Left lung (tissue), 10 donors: ENCODE measurements around the gene SPATA20. TPM values are rescaled to one million over a fixed set of nuclear protein-coding genes. Genes with fewer than 3 reads are reported as not detected.

Experiments used
- ATAC-seq: fragments of 200-7000 bp; cut with Tn5 transposase; one replicate; pipeline ENCODE4 v1.9.1; 2020; ENCODE audit warnings: moderate library complexity
- DNase-seq, 4 donors: peaks; one replicate each; pipeline ENCODE4 v3.0.0-alpha.2; 2013 to 2020
- H3K27ac ChIP-seq, 2 donors: fragments of 200-600 bp; sonication (generic) in 1 of 2; one replicate each; pipeline versions ENCODE4 v1.5.0 to v1.8.0; 2020 to 2021
- H3K27me3 ChIP-seq, 2 donors: fragments of 200-600 bp; sonication (generic) in 1 of 2; one replicate each; pipeline versions ENCODE4 v1.5.0 to v1.8.0; 2020 to 2021
- H3K36me3 ChIP-seq, 2 donors: fragments of 200-600 bp; sonication (generic) in 1 of 2; one replicate each; pipeline versions ENCODE4 v1.5.0 to v1.8.0; 2020 to 2021
- H3K4me1 ChIP-seq, 2 donors: fragments of 200-600 bp; one replicate each; pipeline ENCODE4 v1.8.0; 2021
- H3K4me3 ChIP-seq, 2 donors: fragments of 200-600 bp; sonication (generic) in 1 of 2; one replicate each; pipeline versions ENCODE4 v1.5.0 to v1.8.0; 2020 to 2021; ENCODE audit warnings: mild to moderate bottlenecking in 1 of 2
- H3K9me3 ChIP-seq, 2 donors: fragments of 200-600 bp; sonication (generic) in 1 of 2; one replicate each; pipeline versions ENCODE4 v1.5.0 to v1.8.0; 2020 to 2021
- intact Hi-C, 2 donors: fragments of 100-400 bp; cut with DNase I; formaldehyde crosslinking; loops; one replicate each; pipeline versions ENCODE4 v1.11.2 to v1.14.2; 2022
- polyA plus RNA-seq, 6 donors: library from polyadenylated mRNA; unstranded; fragments of 120-200 nt; gene quantifications; one replicate each; pipeline ENCODE4 v1.2.1, GENCODE V29; 2013; ENCODE audit not compliant: insufficient read length in 6 of 6
- total RNA-seq, 2 donors: library from RNA; stranded (reverse); fragmentation: NEBNext Ultra II Directional; extraction: Animal tissue kit (Norgen Biotek cat#: 25700); gene quantifications; one replicate each; pipeline ENCODE4 v1.2.1, GENCODE V29; 2021
- TF ChIP-seq, protein P1 (sequence below), 2 donors: fragments of 200-600 bp; sonication (generic) in 1 of 2; IDR thresholded peaks; one replicate each; pipeline versions ENCODE4 v1.5.0 to v1.8.0; 2021; ENCODE audit warnings: antibody characterized with exemption in 2 of 2
- donor health status: DM: no; HTN: yes; CAD: no.
- donor health status: DM: no; HTN: no; CAD: no.

The SPATA20 gene
- total and polyA plus RNA-seq, 8 donors: 37.6 to 60.5 (median 47.7) TPM

DNA sequence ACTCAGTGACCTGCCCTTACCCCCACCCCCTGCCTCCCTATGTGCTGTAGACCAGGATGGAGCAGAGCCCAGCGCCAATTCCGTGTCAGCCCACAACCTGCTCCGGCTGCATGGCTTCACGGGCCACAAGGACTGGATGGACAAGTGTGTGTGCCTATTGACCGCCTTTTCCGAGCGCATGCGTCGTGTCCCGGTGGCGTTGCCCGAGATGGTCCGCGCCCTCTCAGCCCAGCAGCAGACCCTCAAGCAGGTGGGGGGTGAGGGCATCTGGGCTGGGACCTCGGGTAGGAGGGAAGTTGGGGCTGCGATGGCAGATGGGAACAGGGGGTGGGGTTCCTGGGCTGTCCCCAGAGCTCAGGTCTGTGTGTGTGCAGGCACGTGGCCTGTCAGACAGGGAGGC is 7.2 kb downstream of the SPATA20 start:
- Histone ChIP-seq H3K4me1 (peaks cover 7 to 9% of the 10 kb centered on the region in 2 donors), H3K36me3 (peaks cover 0 to 15% of the 10 kb centered on the region in 2 donors), H3K4me3 (no peak overlapping the region), H3K27me3 (peaks cover 3 to 28% of the 10 kb centered on the region in 2 donors), H3K27ac (no peak overlapping the region), H3K9me3 (no peaks in the 10 kb centered on the region)
- TF ChIP-seq, protein P1, sequence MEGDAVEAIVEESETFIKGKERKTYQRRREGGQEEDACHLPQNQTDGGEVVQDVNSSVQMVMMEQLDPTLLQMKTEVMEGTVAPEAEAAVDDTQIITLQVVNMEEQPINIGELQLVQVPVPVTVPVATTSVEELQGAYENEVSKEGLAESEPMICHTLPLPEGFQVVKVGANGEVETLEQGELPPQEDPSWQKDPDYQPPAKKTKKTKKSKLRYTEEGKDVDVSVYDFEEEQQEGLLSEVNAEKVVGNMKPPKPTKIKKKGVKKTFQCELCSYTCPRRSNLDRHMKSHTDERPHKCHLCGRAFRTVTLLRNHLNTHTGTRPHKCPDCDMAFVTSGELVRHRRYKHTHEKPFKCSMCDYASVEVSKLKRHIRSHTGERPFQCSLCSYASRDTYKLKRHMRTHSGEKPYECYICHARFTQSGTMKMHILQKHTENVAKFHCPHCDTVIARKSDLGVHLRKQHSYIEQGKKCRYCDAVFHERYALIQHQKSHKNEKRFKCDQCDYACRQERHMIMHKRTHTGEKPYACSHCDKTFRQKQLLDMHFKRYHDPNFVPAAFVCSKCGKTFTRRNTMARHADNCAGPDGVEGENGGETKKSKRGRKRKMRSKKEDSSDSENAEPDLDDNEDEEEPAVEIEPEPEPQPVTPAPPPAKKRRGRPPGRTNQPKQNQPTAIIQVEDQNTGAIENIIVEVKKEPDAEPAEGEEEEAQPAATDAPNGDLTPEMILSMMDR (IDR thresholded peaks at IDR 0.05): no peak
- ATAC-seq: no peak
- intact Hi-C loops: loop anchor here in 1 of 2 donors (5.0 kb wide), 2 partner anchors 68 to 138 kb away; no protein-coding TSS in a partner anchor
- no peak for DNase-seq

DNA sequence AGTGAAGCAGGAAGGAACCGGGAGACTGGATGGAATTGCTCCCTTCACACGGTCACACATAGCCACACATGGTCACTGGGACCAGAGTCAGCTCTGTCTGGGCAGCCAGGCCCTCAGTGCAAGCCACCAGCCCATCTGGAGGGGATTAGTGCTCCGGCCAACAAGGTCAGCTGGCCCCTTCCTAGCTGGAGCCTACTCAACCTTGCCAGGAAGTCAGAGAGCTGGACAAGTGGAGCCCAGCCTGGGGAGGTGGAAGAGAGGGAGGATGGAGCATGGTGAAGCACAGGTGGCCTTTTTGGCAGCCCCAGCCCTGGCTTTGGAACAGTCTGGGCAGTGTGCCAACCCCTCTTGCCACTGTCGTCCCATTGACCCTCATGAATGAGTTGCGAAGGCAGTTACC is 9.8 kb downstream of the SPATA20 start:
- no peak overlapping the region for H3K27ac ChIP-seq
- no peaks in the 10 kb centered on the region for H3K9me3 ChIP-seq
- intact Hi-C loops: no loop called here
- TF ChIP-seq, protein P1 (IDR thresholded peaks at IDR 0.05): no peak
- no peak overlapping the region for H3K4me3 ChIP-seq
- H3K36me3 ChIP-seq: peaks cover 0 to 15% of the 10 kb centered on the region in 2 donors
- DNase-seq: no peak
- peaks cover 25 to 33% of the 10 kb centered on the region in 2 donors for H3K4me1 ChIP-seq
- peaks cover 25 to 54% of the 10 kb centered on the region in 2 donors for H3K27me3 ChIP-seq
- no peak for ATAC-seq

DNA sequence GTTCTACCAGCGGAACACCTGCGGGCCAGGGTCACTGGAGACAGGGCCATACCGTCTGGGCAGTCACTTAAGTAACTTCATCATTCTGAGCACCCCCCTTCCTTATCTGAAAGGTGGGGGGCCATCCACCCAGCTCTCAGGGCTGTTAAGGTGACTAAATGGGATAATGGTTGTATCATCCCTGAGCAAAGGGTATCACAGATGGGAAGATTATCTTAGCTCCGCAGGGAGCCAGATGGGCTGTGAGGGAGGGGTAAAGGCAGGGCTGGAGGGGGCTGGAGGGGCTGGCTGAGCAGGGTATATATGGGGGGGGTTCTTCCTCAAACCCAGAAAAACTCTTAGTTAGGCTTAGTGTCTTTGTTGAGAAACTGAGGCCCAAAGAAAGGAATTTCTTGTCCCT is 10.7 kb downstream of the SPATA20 start:
- no peaks in the 10 kb centered on the region for H3K9me3 ChIP-seq
- DNase-seq (no peak), ATAC-seq (no peak)
- no peak overlapping the region for H3K4me3 ChIP-seq
- intact Hi-C loops: no loop called here
- H3K36me3 ChIP-seq: peaks cover 0 to 15% of the 10 kb centered on the region in 2 donors
- peaks cover 33 to 62% of the 10 kb centered on the region in 2 donors for H3K27me3 ChIP-seq
- peaks cover 25 to 36% of the 10 kb centered on the region in 2 donors for H3K4me1 ChIP-seq
- TF ChIP-seq, protein P1 (IDR thresholded peaks at IDR 0.05): no peak
- no peak overlapping the region for H3K27ac ChIP-seq

DNA sequence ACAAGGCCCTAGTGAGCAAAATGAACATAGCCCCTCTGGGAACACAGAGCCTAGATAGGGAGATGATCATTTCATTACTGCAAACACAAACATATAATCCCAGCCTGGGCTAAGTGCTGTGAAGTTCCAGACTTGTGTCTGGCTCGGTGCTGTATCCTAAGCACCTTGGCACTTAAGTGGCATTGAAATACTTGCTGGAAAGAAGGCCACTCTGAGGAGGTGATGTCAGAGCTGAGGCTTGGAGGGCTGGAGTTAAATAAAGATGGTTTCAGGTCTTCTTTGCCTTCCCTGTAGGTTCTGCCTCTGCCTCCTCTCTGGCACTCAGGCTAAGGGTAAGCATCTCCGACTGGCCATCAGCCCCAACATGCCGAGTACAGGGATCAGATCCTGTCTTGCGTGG is 11.1 kb downstream of the SPATA20 start:
- peaks cover 38 to 66% of the 10 kb centered on the region in 2 donors for H3K27me3 ChIP-seq
- TF ChIP-seq, protein P1 (IDR thresholded peaks at IDR 0.05): no peak
- no peak overlapping the region for H3K4me3 ChIP-seq
- intact Hi-C loops: no loop called here
- H3K4me1 ChIP-seq: peaks cover 25 to 36% of the 10 kb centered on the region in 2 donors
- H3K27ac ChIP-seq: no peak overlapping the region
- DNase-seq (peak in 1 of 4 donors; percentile 60), ATAC-seq (peak; percentile 58)
- H3K9me3 ChIP-seq: no peaks in the 10 kb centered on the region
- H3K36me3 ChIP-seq: peaks cover 0 to 15% of the 10 kb centered on the region in 2 donors

DNA sequence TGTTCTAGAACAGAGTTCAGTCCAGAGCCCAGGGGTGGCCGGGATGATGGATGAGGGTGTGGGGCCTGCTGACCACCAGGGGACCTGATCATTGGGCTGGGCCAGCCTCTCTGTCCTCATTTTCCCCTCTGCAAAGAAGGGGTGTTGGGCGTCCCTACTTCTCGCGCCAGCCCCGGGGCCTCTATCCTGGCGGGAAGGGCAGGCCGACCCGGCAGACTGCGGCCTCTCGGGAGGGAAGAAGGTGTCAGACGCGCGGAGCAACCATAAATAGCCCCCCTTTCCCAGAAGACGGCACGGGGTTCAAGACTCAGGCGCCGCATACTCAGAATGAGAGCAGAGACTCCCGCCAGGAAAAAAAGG is 11.6 kb downstream of the SPATA20 start:
- H3K4me3 ChIP-seq: no peak overlapping the region
- no peak overlapping the region for H3K27ac ChIP-seq
- H3K9me3 ChIP-seq: no peaks in the 10 kb centered on the region
- TF ChIP-seq, protein P1 (IDR thresholded peaks at IDR 0.05): no peak
- no peak for DNase-seq
- ATAC-seq: no peak
- peaks cover 25 to 36% of the 10 kb centered on the region in 2 donors for H3K4me1 ChIP-seq
- peaks cover 38 to 71% of the 10 kb centered on the region in 2 donors for H3K27me3 ChIP-seq
- intact Hi-C loops: no loop called here
- H3K36me3 ChIP-seq: peaks cover 0 to 15% of the 10 kb centered on the region in 2 donors
